ENCODE measurements around the gene RNASE13. TPM values are rescaled to one million over a fixed set of nuclear protein-coding genes. Genes with fewer than 3 reads are reported as not detected.

Gene RNASE13
- total RNA-seq, 2 donors from 2014 or later: not detected

GRCh38 chr14:21059842-21060613, 25.4 kb upstream of the RNASE13 start:
- WGBS, 2 experiments (ENCODE audit: insufficient coverage in 1 of 2, insufficient read length in 1 of 2): 90 to 95% methylated on average over 6 to 8 of the region's 8 CpGs
- H3K27me3 Mint-ChIP-seq (ENCODE audit: insufficient read depth): no peaks in the 10 kb centered on the region
- H3K27ac Mint-ChIP-seq: no peak overlapping the region
- peaks cover 6% of the 10 kb centered on the region for H3K4me1 ChIP-seq (ENCODE audit: control insufficient read depth, insufficient read depth, low read length)
- no peaks in the 10 kb centered on the region for H3K36me3 Mint-ChIP-seq (ENCODE audit: low read depth)
- TF ChIP-seq CTCF (conservative IDR thresholded peaks at IDR 0.05): no peak
- no peaks in the 10 kb centered on the region for H3K36me3 ChIP-seq (ENCODE audit: control insufficient read depth, insufficient read depth, low read length)
- no peaks in the 10 kb centered on the region for H3K27me3 ChIP-seq (ENCODE audit: control insufficient read depth, insufficient read depth, low read length, poor library complexity, severe bottlenecking)
- no peaks in the 10 kb centered on the region for H3K9me3 Mint-ChIP-seq
- no peaks in the 10 kb centered on the region for H3K9me3 ChIP-seq (ENCODE audit: control insufficient read depth, low read length)
- H3K27ac ChIP-seq (ENCODE audit: low read depth, low read length): no peak overlapping the region
- H3K4me1 Mint-ChIP-seq: peaks cover 26% of the 10 kb centered on the region
- no peak for DNase-seq
- no peak overlapping the region for H3K4me3 Mint-ChIP-seq
- H3K9ac ChIP-seq (ENCODE audit: extremely low read depth, low read length, poor library complexity, severe bottlenecking): no peak overlapping the region
- H3K4me3 ChIP-seq (ENCODE audit: low read length): no peak overlapping the region

- no peak overlapping the region for H3K27ac ChIP-seq (ENCODE audit: low read depth, low read length)
- H3K4me3 Mint-ChIP-seq: no peak overlapping the region
- H3K36me3 Mint-ChIP-seq (ENCODE audit: low read depth): no peaks in the 10 kb centered on the region
- no peak for TF ChIP-seq CTCF (conservative IDR thresholded peaks at IDR 0.05)
- H3K9me3 ChIP-seq (ENCODE audit: control insufficient read depth, low read length): no peaks in the 10 kb centered on the region
- WGBS, 2 experiments (ENCODE audit: insufficient coverage in 1 of 2, insufficient read length in 1 of 2): 90% methylated on average over 5 of the region's 5 CpGs; no CpG with 5 or more reads in 1 of the 2 experiments
- no peak for DNase-seq
- no peaks in the 10 kb centered on the region for H3K9me3 Mint-ChIP-seq
- no peaks in the 10 kb centered on the region for H3K27me3 Mint-ChIP-seq (ENCODE audit: insufficient read depth)
- peaks cover 30% of the 10 kb centered on the region for H3K4me1 Mint-ChIP-seq
- no peak overlapping the region for H3K27ac Mint-ChIP-seq
- no peak overlapping the region for H3K9ac ChIP-seq (ENCODE audit: extremely low read depth, low read length, poor library complexity, severe bottlenecking)
- no peaks in the 10 kb centered on the region for H3K36me3 ChIP-seq (ENCODE audit: control insufficient read depth, insufficient read depth, low read length)
- peaks cover 6% of the 10 kb centered on the region for H3K4me1 ChIP-seq (ENCODE audit: control insufficient read depth, insufficient read depth, low read length)
- no peak overlapping the region for H3K4me3 ChIP-seq (ENCODE audit: low read length)
- no peaks in the 10 kb centered on the region for H3K27me3 ChIP-seq (ENCODE audit: control insufficient read depth, insufficient read depth, low read length, poor library complexity, severe bottlenecking)
Observed at GRCh38 chr14:21058903-21059302, 24.3 kb upstream of the RNASE13 start.

GRCh38 chr14:21057803-21058675, 23.4 kb upstream of the RNASE13 start, which contains the start of gene RNASE8:
RNASE8 (plus strand) TSS chr14:21057822; CDS start chr14:21057893, 71 bp downstream.
- H3K4me3 ChIP-seq (ENCODE audit: low read length): no peak within 1 kb of the TSS
- no peak within 1 kb of the TSS for H3K9ac ChIP-seq (ENCODE audit: extremely low read depth, low read length, poor library complexity, severe bottlenecking)
- Mint-ChIP-seq H3K27ac (no peak within 1 kb of the TSS), H3K27me3 (ENCODE audit: insufficient read depth) (no peaks in the 10 kb centered on the region), H3K9me3 (no peaks in the 10 kb centered on the region), H3K4me3 (no peak within 1 kb of the TSS), H3K36me3 (ENCODE audit: low read depth) (no peaks in the 10 kb centered on the region), H3K4me1 (peaks cover 22% of the 10 kb centered on the region)
- peaks cover 2% of the 10 kb centered on the region for H3K4me1 ChIP-seq (ENCODE audit: control insufficient read depth, insufficient read depth, low read length)
- no peak for DNase-seq
- no peaks in the 10 kb centered on the region for H3K36me3 ChIP-seq (ENCODE audit: control insufficient read depth, insufficient read depth, low read length)
- H3K9me3 ChIP-seq (ENCODE audit: control insufficient read depth, low read length): no peaks in the 10 kb centered on the region
- no peaks in the 10 kb centered on the region for H3K27me3 ChIP-seq (ENCODE audit: control insufficient read depth, insufficient read depth, low read length, poor library complexity, severe bottlenecking)
- WGBS, 2 experiments (ENCODE audit: insufficient coverage in 1 of 2, insufficient read length in 1 of 2): 78 to 90% methylated on average over 6 to 8 of the region's 8 CpGs
- TF ChIP-seq CTCF (conservative IDR thresholded peaks at IDR 0.05): no peak
- no peak within 1 kb of the TSS for H3K27ac ChIP-seq (ENCODE audit: low read depth, low read length)
